Gastroesophageal sphincter (tissue), 4 donors: Measurements from ENCODE around the gene BOC. TPM values are rescaled to one million over a fixed set of nuclear protein-coding genes. Genes with fewer than 3 reads are reported as not detected.

Experiments
- ATAC-seq: fragments of 150-250 bp; one replicate; pipeline ENCODE4 v1.9.1; 2016; ENCODE audit warnings: mild to moderate bottlenecking, moderate library complexity
- H3K27ac ChIP-seq, 4 donors: fragments of 200-600 bp; sonication (generic) in 3 of 4; 1 replicate in 3 of 4; 2 replicates in 1 of 4; pipeline ENCODE4 v1.5.1; 2016 to 2019
- H3K27me3 ChIP-seq: fragments of 200-600 bp; sonication (generic); one replicate; pipeline ENCODE4 v1.5.1; 2019
- H3K36me3 ChIP-seq, 2 donors: fragments of 200-600 bp; sonication (generic); one replicate each; pipeline ENCODE4 v1.5.1; 2019; ENCODE audit warnings: control low read depth in 1 of 2
- H3K4me1 ChIP-seq, 3 donors: fragments of 200-600 bp; sonication (generic); 1 replicate in 2 of 3; 2 replicates in 1 of 3; pipeline ENCODE4 v1.5.1; 2016 to 2019; ENCODE audit warnings: control low read depth in 2 of 3
- H3K4me3 ChIP-seq, 2 donors: fragments of 200-600 bp; sonication (generic); one replicate each; pipeline ENCODE4 v1.5.1; 2019; ENCODE audit warnings: mild to moderate bottlenecking in 1 of 2, moderate library complexity in 1 of 2
- H3K9me3 ChIP-seq, 3 donors: fragments of 200-600 bp; sonication (generic); one replicate each; pipeline ENCODE4 v1.5.1; 2017 to 2019; ENCODE audit warnings: control low read depth in 2 of 3
- CTCF ChIP-seq, 4 experiments: fragments of 200-600 bp in 2 of 4; fragments of 450-650 bp in 2 of 4; sonication (generic) in 1 of 4; IDR thresholded peaks; one replicate each; pipeline ENCODE4 v1.5.1; 2017 to 2019; ENCODE audit warnings: antibody characterized with exemption in 4 of 4, mild to moderate bottlenecking in 2 of 4, moderate library complexity in 2 of 4
- EP300 ChIP-seq: sonication (generic); formaldehyde crosslinking; IDR thresholded peaks from one replicate; pipeline ENCODE4 v1.6.1; 2017; ENCODE audit warnings: antibody characterized with exemption, mild to moderate bottlenecking
- POLR2A ChIP-seq, 2 donors: fragments of 450-650 bp; IDR thresholded peaks; one replicate each; pipeline ENCODE4 v1.6.1; 2017; ENCODE audit warnings: antibody characterized with exemption in 2 of 2, mild to moderate bottlenecking in 2 of 2, moderate library complexity in 1 of 2
- POLR2AphosphoS5 ChIP-seq: sonication (generic); formaldehyde crosslinking; IDR thresholded peaks from one replicate; pipeline ENCODE4 v1.6.1; 2017; ENCODE audit warnings: antibody characterized with exemption
- WGBS, 2 donors: methylation state at CpG; one replicate each; pipeline ENCODE4 v1.1.5; 2018; ENCODE audit warnings: low coverage in 1 of 2; 5-methylcytosine and 5-hydroxymethylcytosine counted together
- total RNA-seq, 4 donors: library from RNA; depleted of rRNA; stranded (reverse); fragments of >200 nt; gene quantifications; one replicate each; pipeline ENCODE4 v1.1.0, GENCODE V29; 2016

Gene BOC
- total RNA-seq, 4 donors from 2014 or later = 41.5 to 130 (median 73.9) TPM

DNA sequence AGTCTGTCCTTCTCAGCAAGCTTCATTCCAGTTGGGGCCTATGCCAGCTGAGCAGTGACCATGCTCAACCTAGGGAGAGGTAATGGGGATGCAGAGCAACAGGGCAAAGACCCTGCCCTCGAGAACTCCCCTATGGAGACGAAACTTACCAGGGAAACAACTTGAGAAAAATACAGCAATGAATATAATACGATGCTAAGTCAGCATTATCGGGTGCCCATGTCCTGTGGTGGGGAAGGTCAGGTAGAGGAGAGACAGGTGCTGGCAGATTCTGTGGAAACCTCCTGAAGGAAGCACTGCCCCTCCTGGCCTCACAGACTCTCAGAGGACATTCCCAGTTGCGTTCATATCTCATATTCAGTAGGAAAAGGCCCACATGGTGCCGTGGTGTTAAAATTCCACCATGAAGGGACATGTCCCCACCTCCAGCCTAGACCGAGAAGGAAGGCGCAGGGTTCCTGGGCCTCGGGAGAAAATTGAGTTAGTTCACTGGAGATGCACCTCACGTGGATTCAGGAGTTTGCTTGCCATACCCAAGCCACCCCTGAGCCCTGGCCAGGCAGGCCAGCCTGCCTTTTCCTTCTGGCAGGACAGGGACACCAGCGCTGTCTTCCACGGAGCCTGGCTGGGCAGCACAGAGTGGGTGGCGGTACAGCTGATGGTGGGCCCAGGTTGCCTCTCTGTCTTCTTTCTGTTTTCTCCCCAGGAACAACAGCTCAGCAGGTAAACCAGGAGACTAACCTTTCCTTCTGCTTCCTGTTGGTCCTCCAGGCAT lies 62.4 kb downstream of the BOC start:
- ATAC-seq = no peak
- Histone ChIP-seq H3K36me3 (peaks cover 0 to 75% of the 10 kb centered on the region in 2 donors), H3K4me1 (peaks cover 3 to 77% (median 14%) of the 10 kb centered on the region in 3 donors), H3K9me3 (no peaks in the 10 kb centered on the region), H3K27me3 (no peaks in the 10 kb centered on the region), H3K27ac (peak overlapping the region in 3 of 4 donors; percentile 85 to 89 (median 89)), H3K4me3 (no peak overlapping the region)
- TF ChIP-seq CTCF (IDR thresholded peaks at IDR 0.05) = no peak
- no peak for TF ChIP-seq POLR2A (IDR thresholded peaks at IDR 0.05)
- no peak for TF ChIP-seq EP300
- TF ChIP-seq POLR2AphosphoS5 = no peak
- WGBS, 2 donors = 80 to 89% methylated on average over 4 to 6 of the region's 13 CpGs

DNA sequence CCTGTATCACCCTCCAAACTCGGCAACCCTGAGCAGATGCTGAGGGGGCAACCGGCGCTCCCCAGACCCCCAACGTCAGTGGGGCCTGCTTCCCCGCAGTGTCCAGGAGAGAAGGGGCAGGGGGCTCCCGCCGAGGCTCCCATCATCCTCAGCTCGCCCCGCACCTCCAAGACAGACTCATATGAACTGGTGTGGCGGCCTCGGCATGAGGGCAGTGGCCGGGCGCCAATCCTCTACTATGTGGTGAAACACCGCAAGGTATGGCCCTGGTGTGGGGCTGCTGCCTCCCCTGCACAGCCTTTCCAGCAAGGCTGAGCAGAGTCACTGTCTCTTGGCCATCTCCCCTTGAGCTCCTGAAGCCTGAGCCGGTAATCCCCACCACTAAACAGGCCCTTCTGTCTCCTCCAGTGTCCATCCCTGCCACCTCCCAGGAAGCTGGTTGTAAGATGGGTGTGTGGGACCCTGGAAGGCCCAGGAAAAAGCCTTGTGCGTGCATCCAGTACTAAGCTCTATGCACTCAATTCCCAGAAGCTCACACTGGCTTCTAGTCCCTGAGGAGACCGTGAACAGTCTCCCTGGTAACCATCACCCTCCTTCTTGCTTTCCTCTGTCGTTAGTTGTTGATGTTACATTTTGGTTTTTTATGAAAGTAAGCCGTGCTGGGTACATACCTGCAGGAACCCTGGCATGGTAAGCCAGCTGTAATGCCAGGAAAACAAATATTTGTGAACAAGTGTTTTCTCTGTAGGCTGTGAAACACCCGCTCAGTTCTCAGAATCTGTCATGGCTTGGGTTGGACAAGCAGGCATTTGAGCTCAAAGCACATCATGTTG lies 63.3 kb downstream of the BOC start:
- TF ChIP-seq POLR2AphosphoS5 = no peak
- no peak for TF ChIP-seq POLR2A (IDR thresholded peaks at IDR 0.05)
- TF ChIP-seq CTCF (IDR thresholded peaks at IDR 0.05) = no peak
- no peak overlapping the region for H3K4me3 ChIP-seq
- no peaks in the 10 kb centered on the region for H3K27me3 ChIP-seq
- no peak for ATAC-seq
- peak overlapping the region in 3 of 4 donors; percentile 85 to 89 (median 89) for H3K27ac ChIP-seq
- peaks cover 0 to 75% of the 10 kb centered on the region in 2 donors for H3K36me3 ChIP-seq
- WGBS, 2 donors = 59 to 64% methylated on average over 2 to 5 of the region's 20 CpGs
- peaks cover 3 to 69% (median 14%) of the 10 kb centered on the region in 3 donors for H3K4me1 ChIP-seq
- no peaks in the 10 kb centered on the region for H3K9me3 ChIP-seq

GRCh38 chr3:113275258-113275556 lies 63.9 kb downstream of the BOC start:
- TF ChIP-seq POLR2A (IDR thresholded peaks at IDR 0.05) (no peak), POLR2AphosphoS5 (no peak), CTCF (IDR thresholded peaks at IDR 0.05) (no peak), EP300 (no peak)
- H3K36me3 ChIP-seq = peaks cover 0 to 75% of the 10 kb centered on the region in 2 donors
- H3K4me1 ChIP-seq = peaks cover 3 to 64% (median 14%) of the 10 kb centered on the region in 3 donors
- H3K27me3 ChIP-seq = no peaks in the 10 kb centered on the region
- ATAC-seq = no peak
- H3K27ac ChIP-seq = peak overlapping the region; percentile 74 to 89 (median 87)
- WGBS, 2 donors = 80% methylated on average over 6 of the region's 6 CpGs; no CpG with 5 or more reads in 1 of the 2 donors
- no peak overlapping the region for H3K4me3 ChIP-seq
- no peaks in the 10 kb centered on the region for H3K9me3 ChIP-seq

DNA sequence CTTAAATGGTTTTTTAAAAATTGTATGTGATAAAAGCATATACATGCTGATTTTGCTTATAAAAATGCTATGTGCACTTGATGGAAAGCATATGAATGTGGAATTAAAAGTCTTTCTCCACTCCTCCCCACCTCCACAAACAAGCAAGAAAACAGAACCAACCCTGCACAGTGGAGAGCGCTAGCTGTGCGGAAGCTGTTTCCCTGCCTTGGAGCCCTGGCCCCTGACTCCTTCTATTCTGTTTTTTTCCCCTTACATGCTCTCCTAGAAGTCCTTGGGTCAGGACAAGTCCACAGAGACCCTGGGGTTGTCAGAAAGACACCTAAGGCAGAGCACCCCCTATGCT lies 64.2 kb downstream of the BOC start:
- Histone ChIP-seq H3K4me1 (peaks cover 3 to 60% (median 14%) of the 10 kb centered on the region in 3 donors), H3K4me3 (peak overlapping the region in 1 of 2 donors; percentile 45), H3K27ac (peak overlapping the region; percentile 74 to 89 (median 87)), H3K9me3 (no peaks in the 10 kb centered on the region), H3K36me3 (peaks cover 0 to 75% of the 10 kb centered on the region in 2 donors), H3K27me3 (no peaks in the 10 kb centered on the region)
- TF ChIP-seq CTCF (IDR thresholded peaks at IDR 0.05) = no peak
- no peak for TF ChIP-seq POLR2AphosphoS5
- no peak for TF ChIP-seq POLR2A (IDR thresholded peaks at IDR 0.05)
- TF ChIP-seq EP300 = no peak
- no peak for ATAC-seq
- WGBS, 2 donors = 63 to 87% methylated on average over 2 of the region's 2 CpGs
